GM18499 (cell line): ENCODE data around the gene TNFSF11.

Source experiments
- ATAC-seq: cut with Tn5 transposase; IDR thresholded peaks from one replicate; pipeline ENCODE4 v1.9.1; 2021; ENCODE audit warnings: moderate number of reproducible peaks; ENCODE audit not compliant: insufficient read depth, unreplicated experiment

Gene TNFSF11

DNA sequence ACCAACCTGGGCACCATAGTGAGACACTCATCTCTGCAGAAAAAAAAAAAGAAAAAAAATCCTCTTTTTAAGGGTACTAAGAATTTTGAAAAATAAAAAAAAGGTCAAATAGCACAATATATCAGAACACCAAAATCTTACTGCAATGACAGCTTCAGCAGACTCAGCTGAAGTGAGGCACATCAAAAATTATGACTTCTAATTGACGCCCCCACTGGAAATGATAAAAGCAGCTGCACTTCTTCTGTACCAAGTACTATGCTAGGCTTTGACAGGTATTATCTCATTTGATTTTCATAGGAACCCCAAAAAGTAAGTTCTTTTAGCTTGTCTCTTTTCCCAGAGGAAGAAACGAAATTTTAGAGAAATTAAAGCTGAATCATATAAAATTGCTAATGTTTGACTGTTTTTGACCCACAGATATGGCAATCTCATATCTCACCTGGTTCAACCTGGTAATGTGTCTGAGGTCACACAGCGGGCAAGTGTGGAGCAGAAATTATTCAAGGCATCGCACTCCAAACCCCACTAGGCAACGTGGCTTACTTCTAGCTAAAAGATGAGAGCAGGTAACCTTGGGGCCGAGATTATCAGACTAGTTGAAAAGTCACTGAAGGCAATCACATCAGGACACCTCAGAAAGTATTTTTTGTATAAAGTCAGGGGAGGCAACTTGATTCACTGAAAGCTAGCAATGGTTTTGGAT, 78.1 kb downstream of the TNFSF11 start:
- ATAC-seq: no peak

DNA sequence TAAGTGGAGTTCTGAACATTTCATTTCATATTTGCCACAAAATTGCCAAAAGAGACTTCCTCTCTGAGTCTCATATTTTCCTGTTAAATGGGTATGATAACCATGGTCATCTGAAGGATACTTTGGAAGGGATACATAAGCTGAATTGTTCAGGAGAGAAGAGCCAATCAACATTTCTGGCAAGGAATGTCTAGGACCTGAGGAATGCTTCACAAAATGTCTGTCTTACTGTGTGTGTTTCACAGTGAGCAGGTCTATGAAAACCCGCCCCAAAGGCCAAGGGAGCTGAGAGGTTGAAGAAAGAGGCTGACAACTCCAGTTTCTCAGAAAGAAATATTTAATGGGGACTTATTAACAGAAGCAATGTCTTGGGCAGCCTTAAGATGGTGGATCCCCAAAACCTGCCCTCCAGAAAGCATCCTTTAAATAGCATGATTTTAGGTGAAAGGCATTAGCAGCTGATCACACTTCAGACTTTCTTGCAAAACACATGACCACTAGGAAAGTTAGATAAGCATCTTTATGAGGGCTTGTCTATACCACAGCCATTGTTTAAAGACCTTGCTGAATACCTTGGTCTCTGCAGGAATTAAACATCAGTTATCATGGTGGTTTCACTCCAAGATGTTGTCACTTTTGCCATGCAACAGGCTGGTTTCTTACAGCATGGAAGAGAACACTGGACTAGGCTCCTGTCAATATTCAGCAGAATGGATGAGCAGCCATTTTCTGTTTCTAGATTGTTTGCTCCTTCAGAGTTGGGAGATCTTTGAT, 78.9 kb downstream of the TNFSF11 start:
- no peak for ATAC-seq

DNA sequence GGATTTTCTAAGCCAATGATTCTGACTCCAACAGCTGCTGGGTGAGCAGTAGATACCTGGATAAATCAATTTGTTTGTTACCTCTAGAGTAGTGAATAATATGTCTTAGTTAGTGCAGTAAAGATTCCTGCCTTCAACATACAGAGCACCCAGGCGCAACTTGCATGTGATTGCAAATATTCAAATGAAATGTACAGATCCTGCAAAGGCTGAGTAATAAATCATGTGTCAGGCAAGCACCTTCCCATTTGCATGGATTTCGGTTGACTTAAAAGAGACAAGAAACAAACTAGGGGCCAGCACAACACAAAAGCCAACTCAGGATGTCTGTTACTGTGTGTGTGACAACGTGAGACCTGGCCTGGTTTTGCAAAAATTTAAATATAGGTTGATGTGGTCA, 79.7 kb downstream of the TNFSF11 start:
- no peak for ATAC-seq

DNA sequence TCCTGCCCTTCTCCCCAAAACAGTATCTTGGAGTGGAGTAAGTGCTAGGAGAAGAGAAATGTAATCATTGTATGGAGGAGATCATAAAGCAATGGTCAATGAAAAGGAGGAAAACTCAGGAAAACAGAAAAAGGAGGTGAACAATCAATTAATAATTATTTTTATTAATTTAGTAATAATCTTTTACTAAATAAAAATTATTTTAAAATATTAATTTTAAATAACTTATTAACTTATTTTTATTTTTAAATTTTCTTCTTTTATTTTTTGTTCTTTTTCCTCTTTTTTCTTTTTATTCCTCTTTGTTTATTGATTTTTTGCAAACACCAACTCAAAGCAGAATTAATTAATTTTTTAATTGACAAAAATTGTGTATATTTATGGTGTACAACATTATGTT, 80.3 kb downstream of the TNFSF11 start:
- no peak for ATAC-seq

DNA sequence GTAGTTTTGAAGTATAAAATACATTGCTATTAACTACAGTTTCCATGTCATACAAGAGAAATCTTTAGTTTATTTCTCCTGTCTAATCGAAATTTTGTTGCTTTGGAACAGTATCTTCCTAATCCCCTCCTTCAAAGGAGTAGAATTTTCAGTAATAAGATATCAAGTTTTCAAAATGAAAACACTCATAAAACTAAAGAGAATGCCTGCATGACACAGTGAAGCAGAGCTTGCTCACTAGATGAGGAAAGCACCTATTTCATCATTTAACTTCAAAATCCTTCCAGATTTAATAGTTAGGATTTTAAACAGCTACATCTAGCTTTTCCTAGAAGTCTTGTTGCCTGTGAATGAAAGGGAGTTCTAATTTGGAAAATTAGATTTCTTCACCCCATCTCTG, 80.8 kb downstream of the TNFSF11 start:
- no peak for ATAC-seq

DNA sequence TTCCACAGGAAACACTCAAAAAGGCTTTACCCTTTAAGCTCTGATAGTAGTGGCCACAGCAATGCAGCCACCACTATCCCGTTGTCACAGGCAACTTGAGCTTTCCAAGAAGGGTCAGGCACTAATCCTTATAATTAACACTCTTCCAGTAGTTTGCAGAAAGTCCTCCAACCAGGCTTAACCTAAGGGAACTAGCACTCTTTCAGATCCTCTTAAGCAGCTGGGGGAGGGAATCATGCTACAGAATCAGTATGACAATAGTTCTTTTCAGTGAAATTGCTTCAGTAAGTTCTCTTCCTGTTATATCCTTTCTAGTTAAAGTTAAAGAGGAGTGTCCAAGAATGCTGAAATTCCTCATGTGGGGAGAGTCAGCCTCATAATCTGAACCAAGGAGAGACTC, 82.2 kb downstream of the TNFSF11 start:
- ATAC-seq: no peak

DNA sequence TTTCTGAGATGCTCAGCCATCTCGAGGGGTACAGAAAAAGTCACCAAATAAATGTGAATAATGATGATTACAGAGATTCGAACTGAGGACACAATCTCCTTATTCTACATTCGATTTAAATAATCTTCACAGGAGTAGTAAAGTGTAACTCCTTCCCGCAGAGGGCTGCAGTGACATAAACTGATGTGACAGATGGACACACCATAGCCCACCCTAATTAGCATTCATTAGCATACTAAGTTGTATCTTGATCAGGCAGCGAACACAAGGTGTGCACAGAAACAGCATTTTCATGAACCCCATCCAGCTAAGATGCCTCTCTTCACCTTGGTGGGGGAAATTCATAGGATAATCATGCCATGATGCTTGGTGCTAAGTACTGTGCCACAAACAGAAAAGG, 83.0 kb downstream of the TNFSF11 start:
- no peak for ATAC-seq
